ENCODE data around the gene CFAP410. TPM values are rescaled to one million over a fixed set of nuclear protein-coding genes. Genes with fewer than 3 reads are reported as not detected.

CFAP410 gene
- total and polyA plus RNA-seq, 2 of the 13 experiments (the other 11 are each of a cell fraction or from before 2014, with no cell fraction given): 8.0 to 20.1 TPM

DNA sequence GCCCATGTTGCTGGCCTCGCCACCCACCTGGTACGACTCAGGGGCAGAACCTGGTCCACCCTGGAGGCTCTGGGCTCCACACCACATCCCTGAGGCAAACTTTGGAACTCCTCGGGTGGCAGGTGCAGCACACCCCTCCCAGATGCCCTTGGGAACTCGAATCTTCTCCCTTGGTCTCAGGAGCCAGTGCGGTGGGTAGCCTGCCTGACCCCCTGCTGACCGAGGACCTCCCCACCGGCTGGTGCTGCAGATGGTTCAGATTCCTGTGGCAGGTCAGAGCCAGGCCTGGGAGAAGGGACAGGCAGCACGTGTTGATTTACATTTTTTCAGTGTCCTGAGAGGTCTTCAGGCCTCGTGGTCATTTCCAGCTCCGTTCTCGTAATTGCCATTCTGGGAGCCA, 6.3 kb upstream of the CFAP410 start:
- no TSS peak for BruUV-seq (replicated peaks)
- DNase-seq (ENCODE audit: low spot score): no peak
- no peaks in the 10 kb centered on the region for H3K9me3 ChIP-seq (ENCODE audit: low read length)
- POLR2A ChIA-PET: no interaction called here
- H3K79me2 ChIP-seq (ENCODE audit: insufficient read depth, low read length): no peaks in the 10 kb centered on the region
- no peak for FAIRE-seq
- TF ChIP-seq, protein P1, sequence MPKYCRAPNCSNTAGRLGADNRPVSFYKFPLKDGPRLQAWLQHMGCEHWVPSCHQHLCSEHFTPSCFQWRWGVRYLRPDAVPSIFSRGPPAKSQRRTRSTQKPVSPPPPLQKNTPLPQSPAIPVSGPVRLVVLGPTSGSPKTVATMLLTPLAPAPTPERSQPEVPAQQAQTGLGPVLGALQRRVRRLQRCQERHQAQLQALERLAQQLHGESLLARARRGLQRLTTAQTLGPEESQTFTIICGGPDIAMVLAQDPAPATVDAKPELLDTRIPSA (CRISPR knock-in tag; IDR thresholded peaks at IDR 0.05; ENCODE audit: borderline replicate concordance): no peak
- TF ChIP-seq SIX1 (CRISPR knock-in tag; IDR thresholded peaks at IDR 0.05; ENCODE audit: borderline replicate concordance) (no peak), ZFP82 (CRISPR knock-in tag; IDR thresholded peaks at IDR 0.05; ENCODE audit: borderline replicate concordance) (no peak), HMGXB4 (CRISPR knock-in tag; IDR thresholded peaks at IDR 0.05; ENCODE audit: borderline replicate concordance in 1 of 2, low read depth in 1 of 2) (no peak), RBM39 (IDR thresholded peaks at IDR 0.05; ENCODE audit: low read depth, low read length, poor library complexity, severe bottlenecking) (no peak)
- intact Hi-C loops (cut with micrococcal nuclease; ENCODE audit: unreplicated experiment): no loop called here
- CTCF ChIA-PET (ENCODE audit: low intra/inter-chr PET ratio, low total read pairs): no interaction called here
- peak overlapping the region; percentile 28; the same call in 1 of the 2 replicates for H3K4me2 ChIP-seq (ENCODE audit: low read depth, low read length)
- H3K4me1 ChIP-seq (ENCODE audit: insufficient read depth, low read length): peaks cover 29% of the 10 kb centered on the region
- H3K36me3 ChIP-seq (replicated peaks in 1 of 2; ENCODE audit: control insufficient read depth in 1 of 2, insufficient read depth in 2 of 2, low read length in 2 of 2): no peaks in the 10 kb centered on the region
- in situ Hi-C loops (cut with HindIII; ENCODE audit: extremely low pct_ligation_motif_present, low pct_unique_long_range_greater_than_20kb): no loop called here
- no peak overlapping the region for H3K27ac ChIP-seq (ENCODE audit: extremely low read length, insufficient read depth, low read length)
- ATAC-seq: no peak
- H3K4me3 ChIP-seq (replicated peaks in 1 of 3; ENCODE audit: insufficient read depth in 1 of 3, low read depth in 2 of 3, low read length in 3 of 3): no peak overlapping the region
- 18% methylated on average over 4 of the region's 11 CpGs for WGBS (ENCODE audit: low lambda C conversion rate)
- H4K20me1 ChIP-seq (ENCODE audit: insufficient read depth, low read length): no peaks in the 10 kb centered on the region
- H2AFZ ChIP-seq (ENCODE audit: low read length): no peak overlapping the region
- H3K9ac ChIP-seq (ENCODE audit: insufficient read depth, low read depth, low read length): no peak overlapping the region
- H3K27me3 ChIP-seq (ENCODE audit: control insufficient read depth in 1 of 2, insufficient read depth in 2 of 2, low read length in 2 of 2): peaks cover 3 to 16% of the 10 kb centered on the region in 2 experiments; a peak in 3 of 5 replicates
